ENCODE measurements around the gene L3MBTL1. TPM values are rescaled to one million over a fixed set of nuclear protein-coding genes. Genes with fewer than 3 reads are reported as not detected.

Gene L3MBTL1
- total RNA-seq, 1 experiment from 2014 or later = 0.53 TPM

GRCh38 chr20:43539975-43540672 is 32.6 kb downstream of the L3MBTL1 start:
- no peaks in the 10 kb centered on the region for H3K27me3 ChIP-seq
- H3K36me3 ChIP-seq = no peaks in the 10 kb centered on the region
- DNase-seq = no peak
- H3K4me3 ChIP-seq = no peak overlapping the region
- 0 out of 2 replicates have a peak, but pooled peaks cover 2% of the 10 kb centered on the region for H3K9me3 ChIP-seq

DNA sequence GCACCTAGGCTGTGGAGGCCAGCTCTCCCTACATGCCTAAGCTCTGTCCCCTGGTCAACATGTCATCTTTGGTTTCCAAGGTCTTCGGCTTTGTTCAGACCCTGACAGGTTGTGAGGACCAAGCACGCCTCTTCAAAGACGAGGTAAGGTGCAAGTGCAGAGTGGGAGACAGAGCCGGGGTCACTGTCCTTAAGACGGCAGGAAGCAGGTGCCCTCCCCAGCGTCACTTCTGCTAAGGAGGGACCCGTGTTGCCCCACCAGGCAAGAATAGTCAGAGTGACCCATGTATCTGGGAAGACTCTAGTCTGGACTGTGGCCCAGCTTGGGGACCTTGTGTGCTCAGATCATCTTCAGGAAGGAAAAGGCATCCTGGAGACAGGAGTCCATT is 33.2 kb downstream of the L3MBTL1 start:
- Histone ChIP-seq H3K36me3 (no peaks in the 10 kb centered on the region), H3K4me3 (no peak overlapping the region), H3K27me3 (no peaks in the 10 kb centered on the region), H3K9me3 (0 out of 2 replicates have a peak, but pooled peaks cover 2% of the 10 kb centered on the region)
- DNase-seq = no peak

- Histone ChIP-seq H3K4me3 (no peak overlapping the region), H3K9me3 (0 out of 2 replicates have a peak, but pooled peaks cover 2% of the 10 kb centered on the region), H3K36me3 (no peaks in the 10 kb centered on the region), H3K27me3 (no peaks in the 10 kb centered on the region)
- no peak for DNase-seq
These were observed 33.7 kb downstream of the L3MBTL1 start for GRCh38 chr20:43541214-43541613.

DNA sequence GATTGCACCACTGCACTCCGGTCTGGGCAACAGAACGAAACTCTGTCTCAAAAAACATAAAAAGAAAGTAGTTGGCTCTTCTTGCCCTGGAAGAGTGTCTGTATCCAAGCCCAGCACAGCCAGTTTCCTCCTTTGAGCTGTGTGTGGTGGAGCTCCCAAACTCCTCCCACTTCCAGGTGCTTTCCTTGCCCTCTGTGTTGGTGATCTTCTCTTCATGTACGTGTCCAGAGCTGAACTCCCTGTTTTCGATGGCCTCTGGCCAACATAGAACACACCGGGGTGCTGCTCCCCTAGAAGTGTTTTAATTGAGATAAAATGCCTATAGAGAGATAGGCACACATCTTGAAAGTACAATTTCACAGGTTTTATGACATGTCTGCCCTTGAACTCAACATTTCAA is 34.7 kb downstream of the L3MBTL1 start:
- H3K4me3 ChIP-seq = no peak overlapping the region
- DNase-seq = no peak
- no peaks in the 10 kb centered on the region for H3K27me3 ChIP-seq
- H3K36me3 ChIP-seq = no peaks in the 10 kb centered on the region
- H3K9me3 ChIP-seq = peaks cover 2% of the 10 kb centered on the region; the same call in 1 of the 2 replicates

- DNase-seq = no peak
- no peaks in the 10 kb centered on the region for H3K27me3 ChIP-seq
- H3K9me3 ChIP-seq = peaks cover 7% of the 10 kb centered on the region; the same call in 1 of the 2 replicates
- H3K4me3 ChIP-seq = no peak overlapping the region
- no peaks in the 10 kb centered on the region for H3K36me3 ChIP-seq
These were observed 35.2 kb downstream of the L3MBTL1 start for GRCh38 chr20:43542674-43543073.

GRCh38 chr20:43543138-43543537 is 35.6 kb downstream of the L3MBTL1 start:
- Histone ChIP-seq H3K9me3 (peaks cover 7% of the 10 kb centered on the region; the same call in 1 of the 2 replicates), H3K36me3 (no peaks in the 10 kb centered on the region), H3K27me3 (no peaks in the 10 kb centered on the region), H3K4me3 (no peak overlapping the region)
- DNase-seq = no peak

GRCh38 chr20:43544501-43544900 is 37.0 kb downstream of the L3MBTL1 start:
- Histone ChIP-seq H3K27me3 (no peaks in the 10 kb centered on the region), H3K4me3 (no peak overlapping the region), H3K36me3 (no peaks in the 10 kb centered on the region), H3K9me3 (peaks cover 7% of the 10 kb centered on the region; the same call in 1 of the 2 replicates)
- DNase-seq = no peak

DNA sequence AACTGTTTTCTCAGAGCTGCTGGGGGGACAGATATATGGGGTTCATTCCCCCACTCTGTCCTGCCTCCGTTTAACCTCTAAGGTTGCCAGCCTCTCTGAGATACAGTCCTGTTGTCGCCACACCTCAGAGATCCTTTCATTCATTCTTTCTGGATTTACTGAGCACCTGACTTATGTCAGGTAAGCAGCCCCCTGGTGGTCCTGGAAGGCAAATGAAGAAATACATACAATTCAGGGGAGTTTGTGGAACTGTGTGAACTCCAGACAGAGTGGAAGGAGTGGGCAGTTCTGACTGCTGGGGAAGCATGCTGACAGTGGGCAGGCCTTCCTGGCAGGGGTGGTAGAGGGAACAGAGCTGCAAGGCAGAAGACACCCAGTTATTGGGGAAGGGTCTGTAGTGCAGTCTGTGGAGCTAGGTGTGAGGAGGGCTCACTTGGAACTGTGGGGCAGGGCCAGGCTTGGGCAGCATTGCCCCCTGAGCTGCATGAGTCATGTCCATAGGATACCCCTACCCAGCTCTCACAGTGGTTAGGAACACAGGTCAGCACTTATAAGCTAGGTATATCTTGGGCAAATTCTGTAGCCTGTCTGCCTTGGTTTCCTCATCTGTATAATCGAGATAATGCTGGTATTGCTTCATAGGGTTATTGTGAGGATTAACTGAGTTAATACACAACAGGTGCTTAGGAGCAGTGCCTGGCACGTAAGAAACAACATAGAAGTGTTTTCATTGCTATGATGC is 38.5 kb downstream of the L3MBTL1 start:
- H3K4me3 ChIP-seq = no peak overlapping the region
- H3K9me3 ChIP-seq = peaks cover 7% of the 10 kb centered on the region; the same call in 1 of the 2 replicates
- H3K36me3 ChIP-seq = no peaks in the 10 kb centered on the region
- H3K27me3 ChIP-seq = no peaks in the 10 kb centered on the region
- no peak for DNase-seq

DNA sequence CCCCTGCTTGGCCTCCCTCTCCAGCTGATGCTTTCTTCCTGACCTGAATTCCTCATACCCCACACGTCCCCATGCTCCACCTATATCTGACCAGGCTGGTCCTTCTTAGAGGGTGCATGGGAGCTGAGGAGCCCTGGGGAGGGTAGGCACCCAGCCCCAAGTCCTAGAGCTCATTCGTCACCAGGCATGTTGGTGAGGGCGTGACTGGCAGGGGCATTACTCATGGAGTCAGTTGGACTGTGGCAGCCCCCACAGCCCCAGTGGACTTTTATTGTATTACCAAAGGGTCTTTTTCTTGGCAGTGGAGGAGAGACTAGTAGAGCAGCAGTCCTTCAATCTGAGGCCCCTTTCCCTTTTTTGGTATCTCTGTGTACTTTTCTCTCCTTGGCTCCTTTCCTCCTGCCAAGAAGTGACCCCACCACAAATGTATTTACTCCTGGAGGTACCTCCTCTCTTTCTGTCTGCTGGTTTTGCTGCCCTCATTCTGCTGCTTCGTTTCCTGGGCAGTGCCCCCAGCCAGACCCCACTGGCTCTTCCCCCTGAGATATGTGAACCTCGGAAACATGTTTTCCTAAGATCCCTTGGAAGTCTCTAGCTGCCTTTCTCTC is 40.9 kb downstream of the L3MBTL1 start:
- no peaks in the 10 kb centered on the region for H3K27me3 ChIP-seq
- DNase-seq = no peak
- H3K36me3 ChIP-seq = no peaks in the 10 kb centered on the region
- peaks cover 5% of the 10 kb centered on the region; the same call in 1 of the 2 replicates for H3K9me3 ChIP-seq
- no peak overlapping the region for H3K4me3 ChIP-seq

- no peaks in the 10 kb centered on the region for H3K36me3 ChIP-seq
- no peak for DNase-seq
- no peak overlapping the region for H3K4me3 ChIP-seq
- H3K27me3 ChIP-seq = no peaks in the 10 kb centered on the region
- H3K9me3 ChIP-seq = peaks cover 5% of the 10 kb centered on the region; the same call in 1 of the 2 replicates
These were observed 42.0 kb downstream of the L3MBTL1 start for GRCh38 chr20:43549416-43550065.

- H3K27me3 ChIP-seq = no peaks in the 10 kb centered on the region
- H3K9me3 ChIP-seq = peaks cover 5% of the 10 kb centered on the region; the same call in 1 of the 2 replicates
- no peak overlapping the region for H3K4me3 ChIP-seq
- H3K36me3 ChIP-seq = no peaks in the 10 kb centered on the region
- DNase-seq = no peak
These were observed 43.0 kb downstream of the L3MBTL1 start for GRCh38 chr20:43550456-43550855.

- DNase-seq = no peak
These were observed 46.9 kb downstream of the L3MBTL1 start for GRCh38 chr20:43554369-43554768.

DNA sequence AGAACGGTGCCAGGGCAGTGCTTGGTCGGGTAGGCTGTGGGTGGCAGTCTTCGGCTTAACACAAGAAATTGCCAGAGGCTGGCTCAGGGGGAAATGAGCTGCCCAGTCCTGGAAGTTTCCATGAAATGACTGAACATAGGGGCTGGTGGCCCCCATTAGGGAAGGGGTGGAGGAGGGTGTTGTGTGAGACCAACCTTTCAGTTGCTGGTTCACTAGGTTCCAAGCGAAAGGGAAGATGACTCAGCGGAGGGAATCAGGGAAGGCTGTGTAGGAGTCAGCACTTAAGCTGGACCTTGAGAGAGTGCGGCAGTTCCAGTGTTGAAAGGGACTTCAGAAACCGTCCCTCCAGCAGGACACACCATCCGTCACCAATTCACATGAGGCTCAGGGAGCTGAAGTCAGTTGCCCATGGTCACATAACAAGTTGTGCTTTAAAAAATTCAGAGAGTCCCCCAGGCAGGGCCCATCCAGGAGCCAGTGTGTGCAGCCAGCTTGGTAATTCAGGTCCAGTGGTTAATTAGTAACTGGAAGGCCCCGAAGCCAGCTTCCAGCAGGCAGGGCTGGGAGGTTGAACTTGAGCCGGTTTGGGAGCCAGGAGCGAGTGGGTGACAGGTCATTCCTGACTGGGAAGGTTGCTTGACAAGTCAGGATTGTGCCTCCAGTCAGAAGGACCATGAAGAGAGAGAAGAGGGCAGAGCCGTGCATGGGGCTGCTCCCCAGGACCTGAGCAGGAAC is 51.1 kb downstream of the L3MBTL1 start, which contains the start of gene SGK2:
TSS of gene SGK2 (plus strand) at position 616 of the 735 bp plus-strand sequence. CDS start 7,469 bp downstream, outside the sequence.
- H3K9me3 ChIP-seq = no peaks in the 10 kb centered on the region
- H3K36me3 ChIP-seq = no peaks in the 10 kb centered on the region
- no peaks in the 10 kb centered on the region for H3K27me3 ChIP-seq
- peak; percentile 27 for DNase-seq
- H3K4me3 ChIP-seq = no peak within 1 kb of the TSS

More at GRCh38 chr20:43554369-43554768, 46.9 kb downstream of the L3MBTL1 start:
- Histone ChIP-seq H3K9me3 (no peaks in the 10 kb centered on the region), H3K4me3 (no peak overlapping the region), H3K36me3 (no peaks in the 10 kb centered on the region), H3K27me3 (no peaks in the 10 kb centered on the region)

DNA sequence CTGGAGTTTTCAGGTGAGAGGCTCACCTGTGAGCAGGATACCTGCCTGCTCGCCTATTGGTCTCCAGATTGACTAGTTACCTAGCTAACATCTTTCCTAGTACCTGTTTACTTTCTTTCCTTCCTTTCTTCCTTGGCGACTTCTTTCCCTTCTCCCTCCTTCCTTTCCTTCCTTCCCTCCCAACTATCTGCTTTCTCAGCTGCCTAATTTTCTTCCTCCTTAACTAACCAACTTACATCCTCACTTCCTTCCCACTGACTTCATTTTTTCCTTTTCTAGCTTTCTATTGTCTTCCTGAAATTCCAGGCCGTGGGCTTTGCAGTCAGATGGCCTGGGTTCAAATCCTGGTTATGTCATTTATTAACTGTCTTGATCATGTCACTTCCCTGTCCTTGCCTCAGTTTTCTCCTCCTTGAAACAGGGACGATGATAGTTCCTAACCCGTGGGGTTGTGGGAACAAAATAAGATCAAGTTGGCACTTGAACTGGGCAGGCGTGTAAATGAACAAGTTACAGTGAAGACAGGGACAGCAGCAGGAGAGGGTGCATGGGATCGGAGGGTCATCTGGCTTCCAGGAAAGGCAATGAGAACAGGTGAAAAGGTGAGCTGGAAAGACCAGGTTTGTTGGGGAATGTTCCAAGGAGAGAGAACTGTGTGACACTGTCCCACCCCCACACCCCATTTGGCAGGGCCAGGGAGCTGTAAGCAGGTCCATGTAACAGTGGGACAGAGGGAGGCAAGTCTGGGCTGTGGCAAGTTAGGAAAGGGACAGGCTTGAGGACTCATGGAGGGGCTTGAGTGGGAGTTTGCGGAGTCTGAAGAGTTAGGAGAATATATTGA is 51.9 kb downstream of the L3MBTL1 start:
- H3K36me3 ChIP-seq = no peaks in the 10 kb centered on the region
- H3K9me3 ChIP-seq = no peaks in the 10 kb centered on the region
- H3K4me3 ChIP-seq = no peak overlapping the region
- no peaks in the 10 kb centered on the region for H3K27me3 ChIP-seq
- no peak for DNase-seq

- Histone ChIP-seq H3K9me3 (no peaks in the 10 kb centered on the region), H3K4me3 (no peak overlapping the region), H3K36me3 (no peaks in the 10 kb centered on the region), H3K27me3 (no peaks in the 10 kb centered on the region)
- DNase-seq = no peak
These were observed 53.5 kb downstream of the L3MBTL1 start for GRCh38 chr20:43560974-43561373.

All from MG63 (cell line).